Skeletal muscle satellite cell (primary cell): ENCODE results near the gene GIMAP8.

Experiments
- H3K27me3 ChIP-seq: 2 replicates; pipeline ENCODE4 v1.7.0; 2013; ENCODE audit warnings: low read length; ENCODE audit not compliant: control insufficient read depth, insufficient read depth
- H3K36me3 ChIP-seq: 2 replicates; pipeline ENCODE4 v1.7.0; 2013; ENCODE audit warnings: mild to moderate bottlenecking, control low read depth, low read length; ENCODE audit not compliant: insufficient read depth
- H3K4me1 ChIP-seq: 2 replicates; pipeline ENCODE4 v1.7.0; 2013; ENCODE audit warnings: low read length; ENCODE audit not compliant: control insufficient read depth, insufficient read depth
- H3K4me2 ChIP-seq: 2 replicates; pipeline ENCODE4 v1.7.0; 2013; ENCODE audit warnings: mild to moderate bottlenecking, low read length
- H3K4me3 ChIP-seq: 2 replicates; pipeline ENCODE4 v1.7.0; 2013; ENCODE audit warnings: low read length
- H3K9ac ChIP-seq: 2 replicates; pipeline ENCODE4 v1.7.0; 2013; ENCODE audit warnings: mild to moderate bottlenecking, low read depth, low read length, moderate library complexity
- H3K9me3 ChIP-seq: replicated peaks from 2 replicates; pipeline ENCODE4 v1.7.0; 2013; ENCODE audit warnings: mild to moderate bottlenecking, control low read depth, low read length

The GIMAP8 gene

DNA sequence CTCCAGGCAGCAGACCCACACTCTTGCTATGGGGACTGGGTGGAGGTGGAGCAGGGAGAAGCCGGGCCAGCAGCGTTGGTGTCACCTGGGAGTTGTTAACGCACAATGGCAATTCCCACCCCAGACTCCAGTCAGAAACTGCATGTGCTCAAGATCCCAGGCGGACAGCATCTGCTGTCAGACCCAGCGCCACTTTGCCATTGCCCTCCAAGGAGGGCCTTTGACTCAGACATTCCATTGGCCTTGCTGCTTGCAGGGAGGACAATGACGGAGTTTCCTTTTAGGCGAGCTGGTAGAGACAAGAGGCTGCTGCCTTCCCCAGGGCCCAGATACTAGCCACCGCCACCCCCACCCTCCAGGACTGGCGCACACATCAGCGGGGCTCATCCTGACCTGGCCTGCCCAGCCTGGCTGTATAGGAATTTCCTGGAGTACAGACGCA, 36.8 kb upstream of the GIMAP8 start:
- Histone ChIP-seq H3K9ac (no peak overlapping the region), H3K27me3 (no peaks in the 10 kb centered on the region), H3K36me3 (no peaks in the 10 kb centered on the region), H3K4me3 (no peak overlapping the region), H3K4me2 (no peak overlapping the region), H3K9me3 (no peaks in the 10 kb centered on the region), H3K4me1 (no peaks in the 10 kb centered on the region)

DNA sequence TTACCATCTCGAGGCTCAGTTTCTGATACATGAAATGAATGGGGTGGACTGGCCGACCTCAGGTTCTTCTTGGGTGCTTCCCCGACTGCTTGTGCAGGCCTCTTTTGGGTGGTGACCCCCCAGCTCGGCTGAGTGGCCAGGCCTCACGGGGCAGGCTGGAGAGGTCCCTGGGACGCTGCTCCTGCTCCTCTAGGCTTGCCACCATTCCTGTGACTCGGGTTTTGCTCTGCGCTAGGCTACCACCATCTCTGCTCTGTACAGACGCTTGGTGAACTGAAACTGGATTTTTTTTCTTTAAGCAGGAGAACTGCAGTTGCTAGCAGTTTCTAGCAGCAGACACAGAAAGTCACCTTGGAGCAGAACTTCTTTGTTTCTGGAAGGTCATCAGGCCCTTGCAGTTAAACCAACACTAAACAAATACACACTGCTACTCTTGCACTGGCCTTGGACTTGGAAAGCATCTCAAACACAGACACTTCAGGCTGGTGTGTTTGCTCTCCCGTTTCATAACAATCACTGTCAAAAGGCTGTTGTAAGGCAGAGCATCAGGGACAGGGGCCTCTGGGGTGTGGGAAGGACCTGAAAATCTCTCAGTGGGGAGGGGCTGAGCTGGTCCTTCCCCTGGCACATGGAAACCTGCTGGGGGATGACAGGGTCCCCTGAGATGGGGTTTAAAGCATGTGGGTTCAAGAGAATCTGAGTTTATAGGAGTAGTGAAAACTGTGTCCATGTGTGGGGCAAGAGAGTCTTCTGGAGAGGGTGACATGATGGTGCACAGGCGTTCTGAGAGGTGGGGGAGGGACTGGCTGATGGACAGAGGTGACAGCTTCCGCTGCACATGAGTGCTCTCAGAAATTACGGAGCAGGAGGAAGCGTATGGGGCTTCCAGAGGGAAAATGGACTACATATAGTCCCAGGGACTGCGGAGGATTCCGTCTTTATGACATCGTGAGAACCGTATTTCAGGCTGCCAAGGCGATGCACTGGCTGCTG, 35.0 kb upstream of the GIMAP8 start:
- no peak overlapping the region for H3K4me2 ChIP-seq

DNA sequence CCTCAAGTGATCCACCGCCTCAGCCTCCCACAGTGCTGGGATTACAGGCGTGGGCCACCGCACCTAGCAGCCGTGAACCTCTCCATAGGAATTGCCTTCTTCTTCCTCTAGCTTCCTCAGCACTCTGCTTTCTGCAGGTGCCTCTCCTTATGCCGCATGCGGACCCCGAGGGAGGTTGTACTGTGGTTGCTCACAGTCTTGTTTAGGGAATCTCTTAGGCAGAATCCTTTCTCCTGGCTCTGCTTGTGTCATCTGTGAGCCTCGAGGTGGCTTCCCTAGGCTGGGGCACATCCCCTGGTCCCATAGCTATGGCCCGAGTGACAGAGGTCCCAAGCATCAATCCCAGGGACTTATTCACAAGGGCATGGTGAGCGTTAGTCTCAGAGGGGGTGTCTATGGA, 33.2 kb upstream of the GIMAP8 start:
- H3K9ac ChIP-seq, result no peak overlapping the region
- H3K4me1 ChIP-seq, result no peaks in the 10 kb centered on the region
- H3K4me2 ChIP-seq, result no peak overlapping the region
- no peaks in the 10 kb centered on the region for H3K9me3 ChIP-seq
- no peaks in the 10 kb centered on the region for H3K27me3 ChIP-seq
- H3K36me3 ChIP-seq, result no peaks in the 10 kb centered on the region
- no peak overlapping the region for H3K4me3 ChIP-seq

More for the DNA sequence above, 35.0 kb upstream of the GIMAP8 start:
- Histone ChIP-seq H3K9me3 (no peaks in the 10 kb centered on the region), H3K9ac (no peak overlapping the region), H3K27me3 (no peaks in the 10 kb centered on the region), H3K4me1 (no peaks in the 10 kb centered on the region), H3K4me3 (no peak overlapping the region), H3K36me3 (no peaks in the 10 kb centered on the region)

DNA sequence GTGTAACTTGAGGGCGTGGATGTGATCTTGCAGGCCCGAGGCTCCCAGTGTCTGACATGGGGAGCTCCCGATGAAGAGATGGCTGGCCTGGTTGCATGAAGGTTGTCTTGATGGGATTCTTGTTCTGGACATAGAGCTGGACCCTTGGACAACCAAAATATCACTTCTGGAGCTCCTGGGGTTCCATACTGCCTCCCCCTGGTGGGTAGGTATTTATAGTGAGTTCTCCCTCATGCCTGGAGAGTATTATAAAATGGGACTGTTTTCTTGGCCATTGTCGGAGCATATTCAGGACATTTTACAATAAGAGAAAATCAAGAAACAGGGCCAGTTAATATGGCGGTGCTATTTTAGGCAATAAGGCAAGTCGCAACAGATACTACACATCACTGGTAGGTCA, 32.6 kb upstream of the GIMAP8 start:
- H3K27me3 ChIP-seq, result no peaks in the 10 kb centered on the region
- H3K4me3 ChIP-seq, result no peak overlapping the region
- H3K36me3 ChIP-seq, result no peaks in the 10 kb centered on the region
- no peaks in the 10 kb centered on the region for H3K4me1 ChIP-seq
- no peak overlapping the region for H3K4me2 ChIP-seq
- no peaks in the 10 kb centered on the region for H3K9me3 ChIP-seq
- no peak overlapping the region for H3K9ac ChIP-seq

DNA sequence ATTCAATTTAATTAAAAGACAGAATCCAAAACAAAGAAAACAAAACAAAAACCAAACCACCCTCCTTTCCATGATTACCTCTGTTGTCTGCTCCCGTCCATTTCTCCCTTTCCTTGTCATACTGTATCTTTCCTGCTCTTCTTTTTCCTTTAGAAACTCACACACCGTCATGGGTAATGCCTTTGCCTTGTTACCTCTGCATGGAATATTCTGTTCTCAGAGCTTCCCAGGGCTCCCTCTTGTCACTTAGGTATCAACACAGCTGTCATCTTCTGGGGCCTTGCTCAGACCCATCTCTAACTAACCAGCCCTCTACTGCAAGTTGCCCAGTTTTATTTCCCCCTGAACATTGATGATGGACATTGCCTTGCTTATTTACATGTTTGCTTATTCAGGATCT, 30.2 kb upstream of the GIMAP8 start:
- H3K9ac ChIP-seq, result no peak overlapping the region
- no peak overlapping the region for H3K4me3 ChIP-seq
- no peaks in the 10 kb centered on the region for H3K4me1 ChIP-seq
- no peaks in the 10 kb centered on the region for H3K27me3 ChIP-seq
- H3K36me3 ChIP-seq, result no peaks in the 10 kb centered on the region
- H3K4me2 ChIP-seq, result no peak overlapping the region
- no peaks in the 10 kb centered on the region for H3K9me3 ChIP-seq

DNA sequence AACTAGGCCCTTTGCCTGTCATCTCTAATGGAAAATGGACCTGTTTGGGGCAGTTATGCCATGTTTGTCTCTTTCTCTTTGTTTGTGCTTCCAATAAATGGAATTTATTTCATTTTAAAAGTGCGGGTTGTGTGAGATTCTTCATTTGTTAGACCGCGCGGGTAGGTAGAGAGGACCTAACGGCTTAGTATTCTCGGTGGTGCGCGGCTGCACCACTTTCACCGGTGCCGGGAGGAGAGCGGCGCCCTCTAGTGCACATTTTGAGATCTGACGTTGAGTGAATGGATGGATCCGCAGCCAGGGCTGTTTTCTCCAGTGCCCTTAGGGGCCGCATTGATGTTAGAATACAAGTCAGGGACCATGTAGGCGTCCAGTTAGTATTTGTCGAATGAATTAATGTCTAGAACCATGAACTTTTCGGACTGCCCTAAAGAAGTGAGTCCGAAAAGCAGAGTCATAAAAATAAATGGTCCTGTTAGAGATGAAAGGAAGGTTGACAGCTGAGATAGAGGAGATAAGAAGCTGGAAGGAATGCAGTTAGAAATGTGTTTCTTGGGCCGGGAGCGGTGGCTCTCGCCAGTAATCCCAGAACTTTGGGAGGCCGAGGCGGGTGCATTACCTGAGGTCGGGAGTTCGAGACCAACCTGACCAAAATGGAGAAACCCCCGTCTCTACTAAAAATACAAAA, 29.3 kb upstream of the GIMAP8 start:
- peak overlapping the region; percentile 51 for H3K4me2 ChIP-seq
- no peaks in the 10 kb centered on the region for H3K9me3 ChIP-seq
- no peak overlapping the region for H3K4me3 ChIP-seq
- no peaks in the 10 kb centered on the region for H3K4me1 ChIP-seq
- H3K36me3 ChIP-seq, result no peaks in the 10 kb centered on the region
- no peak overlapping the region for H3K9ac ChIP-seq
- no peaks in the 10 kb centered on the region for H3K27me3 ChIP-seq

DNA sequence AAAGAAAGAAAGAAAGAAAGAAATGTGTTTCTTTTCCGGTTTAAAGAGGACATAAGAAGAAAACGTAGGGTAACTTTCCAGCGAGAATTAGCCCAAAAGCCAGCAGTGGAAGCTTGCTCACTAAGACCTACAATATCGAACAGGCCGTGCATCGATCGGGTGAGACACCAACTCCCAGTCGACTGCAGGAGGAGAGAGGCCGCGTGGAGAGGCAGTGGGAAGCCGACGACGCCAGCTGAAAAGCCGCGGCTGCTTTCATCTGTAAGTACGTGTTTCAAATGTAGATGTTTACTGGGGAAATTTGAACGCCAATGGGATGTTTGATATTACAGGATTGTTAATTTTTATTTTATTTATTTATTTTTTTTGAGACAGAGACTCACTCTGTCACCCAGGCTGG, 28.6 kb upstream of the GIMAP8 start:
- no peak overlapping the region for H3K4me3 ChIP-seq
- H3K4me2 ChIP-seq, result no peak overlapping the region
- no peaks in the 10 kb centered on the region for H3K9me3 ChIP-seq
- H3K4me1 ChIP-seq, result no peaks in the 10 kb centered on the region
- no peaks in the 10 kb centered on the region for H3K27me3 ChIP-seq
- no peak overlapping the region for H3K9ac ChIP-seq
- no peaks in the 10 kb centered on the region for H3K36me3 ChIP-seq

DNA sequence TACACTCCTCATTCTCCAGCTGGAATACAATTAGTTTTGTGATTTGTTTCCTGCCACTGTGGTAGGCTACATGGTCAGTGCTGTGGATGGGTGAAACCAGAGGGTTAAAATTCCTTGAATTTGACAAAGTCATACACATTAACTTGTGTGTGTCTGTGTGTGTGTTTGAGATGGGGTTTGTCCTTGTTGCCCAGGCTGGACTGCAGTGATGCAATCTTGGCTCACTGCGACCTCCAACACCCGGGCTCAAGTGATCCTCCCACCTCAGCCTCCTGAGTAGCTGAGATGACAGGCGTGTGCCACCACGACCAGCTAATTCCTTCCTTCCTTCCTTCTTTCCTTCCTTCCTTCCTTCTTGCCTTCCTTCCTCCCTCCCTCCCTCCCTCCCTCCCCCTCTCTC, 24.8 kb upstream of the GIMAP8 start:
- Histone ChIP-seq H3K9me3 (no peaks in the 10 kb centered on the region), H3K36me3 (no peaks in the 10 kb centered on the region), H3K4me2 (no peak overlapping the region), H3K9ac (no peak overlapping the region), H3K27me3 (no peaks in the 10 kb centered on the region), H3K4me3 (no peak overlapping the region), H3K4me1 (peaks cover 10% of the 10 kb centered on the region)

DNA sequence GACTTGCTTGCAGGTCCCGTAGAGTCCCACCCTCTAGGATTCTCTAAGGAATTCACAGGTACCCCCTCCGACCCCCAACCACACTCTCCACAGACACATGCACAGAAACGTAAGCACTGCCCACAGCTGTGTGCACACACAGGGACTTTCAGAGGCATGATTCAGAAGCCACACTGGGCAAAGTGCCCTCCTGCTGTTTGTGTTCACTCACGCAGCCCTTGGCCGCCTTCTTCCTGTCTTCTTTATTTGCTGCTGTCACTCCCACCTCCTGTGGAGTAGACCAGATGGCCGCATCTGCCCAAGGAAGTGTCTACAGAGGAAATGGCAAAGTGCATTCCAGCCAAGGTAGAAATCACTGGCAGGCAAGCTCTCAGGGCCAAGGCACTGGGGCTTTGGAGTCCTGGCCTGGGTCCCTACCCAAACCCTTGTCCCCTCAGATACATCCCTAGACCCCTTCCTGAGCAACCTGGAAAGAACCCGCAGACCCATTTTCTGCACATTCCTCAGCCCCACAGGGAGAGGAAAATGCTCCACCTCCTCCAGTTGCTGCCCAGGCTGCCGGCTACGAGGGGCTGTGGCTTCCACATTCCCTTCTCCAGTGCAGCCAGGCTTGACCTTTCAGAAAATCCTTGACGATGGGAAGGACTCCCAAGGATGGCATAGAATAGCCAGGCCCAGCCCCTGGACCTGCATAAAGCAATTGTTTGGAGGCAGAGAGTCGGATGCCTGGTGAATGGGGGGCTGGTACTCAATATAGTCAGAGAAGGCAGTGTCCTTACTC, 21.6 kb upstream of the GIMAP8 start:
- Histone ChIP-seq H3K36me3 (no peaks in the 10 kb centered on the region), H3K9me3 (no peaks in the 10 kb centered on the region), H3K27me3 (peaks cover 3% of the 10 kb centered on the region), H3K4me1 (peaks cover 10% of the 10 kb centered on the region), H3K4me2 (peak overlapping the region; percentile 34), H3K9ac (no peak overlapping the region), H3K4me3 (no peak overlapping the region)

DNA sequence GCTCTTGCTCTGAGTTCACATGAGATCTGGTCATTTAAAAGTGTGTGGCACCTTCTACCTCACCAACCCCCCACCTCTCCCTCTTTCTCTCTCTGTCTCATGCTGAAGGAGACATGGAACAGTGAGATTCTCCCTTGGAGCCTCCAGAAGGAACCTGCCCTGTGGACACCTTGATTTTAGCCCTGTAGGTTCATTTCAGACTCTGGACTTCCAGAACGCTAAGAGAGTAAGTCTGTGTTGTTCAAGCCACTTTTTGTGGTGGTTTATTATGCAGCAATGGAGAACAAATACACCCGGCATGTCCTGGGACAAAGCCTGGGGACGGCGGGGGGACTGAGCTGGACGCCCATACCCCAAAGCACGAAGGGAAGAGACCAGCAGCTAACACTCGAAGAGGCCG, 20.7 kb upstream of the GIMAP8 start:
- Histone ChIP-seq H3K4me1 (peaks cover 10% of the 10 kb centered on the region), H3K9ac (no peak overlapping the region), H3K27me3 (peaks cover 3% of the 10 kb centered on the region), H3K4me2 (no peak overlapping the region), H3K36me3 (no peaks in the 10 kb centered on the region), H3K9me3 (no peaks in the 10 kb centered on the region), H3K4me3 (no peak overlapping the region)

DNA sequence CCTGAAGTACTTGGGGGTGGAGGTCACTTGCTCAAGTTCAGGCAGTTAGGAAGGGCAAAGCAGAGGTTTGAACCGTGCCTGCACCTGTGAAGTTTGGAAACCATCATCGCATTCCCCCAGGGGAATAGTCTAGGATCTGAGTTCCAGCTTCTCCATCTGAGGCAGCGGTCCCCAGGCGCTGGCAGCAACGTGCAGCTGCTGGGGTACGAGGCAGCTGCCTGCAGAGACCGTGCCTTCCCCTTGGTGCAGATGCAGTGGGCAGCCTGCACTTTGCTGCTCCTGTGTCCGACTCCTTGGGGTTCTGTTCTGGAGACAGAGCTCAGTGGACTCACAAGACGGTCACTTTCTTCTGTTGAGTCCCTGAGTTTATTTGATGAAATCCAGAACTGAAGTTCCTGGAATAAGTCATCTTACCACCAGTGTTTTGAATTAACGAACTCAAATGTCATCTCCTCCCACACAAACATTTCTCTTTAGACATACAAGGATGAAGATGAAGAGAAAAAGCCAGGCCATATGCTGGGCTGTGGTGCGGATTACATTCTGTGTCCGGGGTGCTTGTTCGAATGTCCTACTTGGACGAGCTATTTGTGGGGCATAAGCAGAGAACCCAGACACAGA, 19.9 kb upstream of the GIMAP8 start:
- peaks cover 4% of the 10 kb centered on the region for H3K27me3 ChIP-seq
- no peak overlapping the region for H3K4me3 ChIP-seq
- H3K36me3 ChIP-seq, result no peaks in the 10 kb centered on the region
- no peaks in the 10 kb centered on the region for H3K9me3 ChIP-seq
- peaks cover 10% of the 10 kb centered on the region for H3K4me1 ChIP-seq
- no peak overlapping the region for H3K4me2 ChIP-seq
- H3K9ac ChIP-seq, result no peak overlapping the region
